HEK293T (cell line): ENCODE results near the gene VSX2.

Experiments
- CTCF ChIA-PET: fragments of 350-600 bp; formaldehyde crosslinking; extraction: SDS; loops from one replicate; lab custom pipeline; 2021; ENCODE audit warnings: antibody characterized with exemption, inconsistent platforms; lab: Yijun Ruan, JAX
- POLR2A ChIA-PET: fragments of 350-600 bp; formaldehyde crosslinking; extraction: SDS; loops from one replicate; lab custom pipeline; 2020; ENCODE audit warnings: antibody characterized with exemption, inconsistent platforms; lab: Yijun Ruan, JAX
- DNase-seq: peaks from one replicate; pipeline ENCODE4 v3.0.0; 2012; ENCODE audit warnings: mixed read lengths; ENCODE audit errors: extremely low spot score
- ARNT ChIP-seq: fragments of 450-650 bp; IDR thresholded peaks from 2 replicates; pipeline ENCODE4 v1.6.1; 2017; ENCODE audit warnings: mild to moderate bottlenecking
- BHLHE40 ChIP-seq: fragments of 450-650 bp; IDR thresholded peaks from 2 replicates; pipeline ENCODE4 v1.6.1; 2016; ENCODE audit warnings: mild to moderate bottlenecking, moderate library complexity, borderline replicate concordance
- CTBP1 ChIP-seq: fragments of 450-650 bp; IDR thresholded peaks from 2 replicates; pipeline ENCODE4 v1.6.1; 2016; ENCODE audit warnings: borderline replicate concordance
- ELF4 ChIP-seq: fragments of 450-650 bp; IDR thresholded peaks from 2 replicates; pipeline ENCODE4 v1.6.1; 2017; ENCODE audit warnings: antibody characterized with exemption
- FOXA1 ChIP-seq: fragments of 450-650 bp; IDR thresholded peaks from 2 replicates; pipeline ENCODE4 v1.6.1; 2016; ENCODE audit warnings: mild to moderate bottlenecking
- FOXK2 ChIP-seq: fragments of 450-650 bp; IDR thresholded peaks from 2 replicates; pipeline ENCODE4 v1.6.1; 2016; ENCODE audit warnings: mild to moderate bottlenecking
- FOXM1 ChIP-seq: fragments of 450-650 bp; IDR thresholded peaks from 2 replicates; pipeline ENCODE4 v1.6.1; 2017; ENCODE audit warnings: mild to moderate bottlenecking, borderline replicate concordance
- HDGF ChIP-seq: fragments of 450-650 bp; IDR thresholded peaks from 2 replicates; pipeline ENCODE4 v1.6.1; 2017; ENCODE audit warnings: antibody characterized with exemption, borderline replicate concordance
- L3MBTL2 ChIP-seq: fragments of 450-650 bp; conservative IDR thresholded peaks from 2 replicates; pipeline ENCODE4 v1.6.1; 2016; ENCODE audit warnings: mild to moderate bottlenecking
- LEF1 ChIP-seq: fragments of 450-650 bp; IDR thresholded peaks from 2 replicates; pipeline ENCODE4 v1.6.1; 2017; ENCODE audit warnings: mild to moderate bottlenecking, borderline replicate concordance
- NFRKB ChIP-seq: fragments of 450-650 bp; IDR thresholded peaks from 2 replicates; pipeline ENCODE4 v1.6.1; 2016; ENCODE audit warnings: mild to moderate bottlenecking, moderate library complexity
- SP1 ChIP-seq: fragments of 450-650 bp; IDR thresholded peaks from 2 replicates; pipeline ENCODE4 v1.6.1; 2017
- SUZ12 ChIP-seq: fragments of 450-650 bp; IDR thresholded peaks from 2 replicates; pipeline ENCODE4 v1.6.1; 2016; ENCODE audit warnings: mild to moderate bottlenecking
- TARDBP ChIP-seq: fragments of 450-650 bp; IDR thresholded peaks from 2 replicates; pipeline ENCODE4 v1.6.1; 2016
- ZNF384 ChIP-seq: fragments of 450-650 bp; IDR thresholded peaks from 2 replicates; pipeline ENCODE4 v1.6.1; 2016
- TF ChIP-seq, protein P1 (sequence below): fragments of 450-650 bp; IDR thresholded peaks from 2 replicates; pipeline ENCODE4 v1.6.1; 2016

The VSX2 gene

DNA sequence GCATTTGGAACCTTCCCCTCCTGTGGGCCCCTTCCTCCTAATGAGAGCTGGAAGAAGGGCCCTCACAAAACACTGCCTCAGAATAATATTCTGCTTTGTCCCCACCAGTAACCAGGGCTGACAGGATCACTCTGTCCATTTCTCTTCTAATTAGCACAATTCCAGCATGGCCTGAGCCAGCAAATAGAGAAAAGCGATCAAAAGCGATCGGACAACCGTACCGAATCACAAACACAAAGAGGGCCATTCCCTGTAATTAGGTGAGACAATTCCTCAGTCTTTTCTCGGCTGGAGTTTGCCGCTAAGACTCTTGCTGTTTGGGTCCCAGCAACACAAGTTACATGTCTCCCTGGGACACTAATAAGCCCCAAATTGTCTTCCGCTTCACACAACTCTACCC, 35.6 kb upstream of the VSX2 start:
- no peak for DNase-seq
- CTCF ChIA-PET, result no interaction called here
- TF ChIP-seq ARNT (no peak), ZNF384 (no peak), FOXA1 (no peak), TARDBP (no peak), ELF4 (no peak), NFRKB (no peak)
- POLR2A ChIA-PET, result no interaction called here

- TF ChIP-seq BHLHE40, result no peak
- TF ChIP-seq FOXM1, result no peak
- TF ChIP-seq NFRKB, result no peak
- no peak for TF ChIP-seq LEF1
- TF ChIP-seq, protein P1, sequence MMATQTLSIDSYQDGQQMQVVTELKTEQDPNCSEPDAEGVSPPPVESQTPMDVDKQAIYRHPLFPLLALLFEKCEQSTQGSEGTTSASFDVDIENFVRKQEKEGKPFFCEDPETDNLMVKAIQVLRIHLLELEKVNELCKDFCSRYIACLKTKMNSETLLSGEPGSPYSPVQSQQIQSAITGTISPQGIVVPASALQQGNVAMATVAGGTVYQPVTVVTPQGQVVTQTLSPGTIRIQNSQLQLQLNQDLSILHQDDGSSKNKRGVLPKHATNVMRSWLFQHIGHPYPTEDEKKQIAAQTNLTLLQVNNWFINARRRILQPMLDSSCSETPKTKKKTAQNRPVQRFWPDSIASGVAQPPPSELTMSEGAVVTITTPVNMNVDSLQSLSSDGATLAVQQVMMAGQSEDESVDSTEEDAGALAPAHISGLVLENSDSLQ, result no peak
- no peak for TF ChIP-seq FOXA1
- no peak for TF ChIP-seq SUZ12
- TF ChIP-seq TARDBP, result no peak
- no peak for TF ChIP-seq L3MBTL2
- TF ChIP-seq ARNT, result no peak
- TF ChIP-seq ELF4, result no peak
- no peak for TF ChIP-seq FOXK2
- no peak for TF ChIP-seq ZNF384
- ChIA-PET CTCF (no interaction called here), POLR2A (no interaction called here)
- no peak for DNase-seq
These were observed 34.8 kb upstream of the VSX2 start for GRCh38 chr14:74204491-74204890.

- no peak for DNase-seq
- ChIA-PET POLR2A (no interaction called here), CTCF (no interaction called here)
These were observed 33.4 kb upstream of the VSX2 start for GRCh38 chr14:74205882-74206281.

DNA sequence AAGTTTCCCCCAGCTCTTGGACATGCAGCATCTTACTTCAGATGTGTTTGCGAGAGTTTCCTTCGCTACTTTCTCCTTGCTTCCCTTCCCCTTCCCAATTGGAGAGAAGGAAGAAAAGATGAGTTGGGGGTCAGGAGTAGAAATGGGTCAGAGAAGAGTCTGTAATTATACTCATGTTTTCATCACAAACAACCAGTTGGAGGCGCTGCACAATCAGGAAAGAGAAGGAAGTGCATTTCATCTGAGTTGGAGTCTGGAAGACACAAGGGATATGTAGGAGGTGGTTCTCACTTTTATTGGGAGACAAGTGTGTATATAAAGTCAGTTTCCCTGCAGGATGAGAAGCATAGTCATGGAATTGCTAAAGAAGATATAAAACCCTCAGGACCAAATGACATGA, 31.3 kb upstream of the VSX2 start:
- DNase-seq, result no peak
- POLR2A ChIA-PET, result no interaction called here
- TF ChIP-seq FOXA1, result no peak
- no peak for TF ChIP-seq FOXM1
- CTCF ChIA-PET, result interaction anchor here (0.6 to 0.8 kb wide), 3 partner anchors 11 to 61 kb away, joined by 3 read pairs; no protein-coding TSS in a partner anchor

More at GRCh38 chr14:74205882-74206281, 33.4 kb upstream of the VSX2 start:
- TF ChIP-seq HDGF (no peak), TARDBP (no peak), NFRKB (no peak), SP1 (no peak), SUZ12 (no peak), CTBP1 (no peak), LEF1 (no peak), ELF4 (no peak), FOXA1 (no peak), ARNT (no peak), FOXK2 (no peak), ZNF384 (no peak), BHLHE40 (no peak), L3MBTL2 (no peak)
- TF ChIP-seq, protein P1, result no peak

GRCh38 chr14:74208642-74209041, 30.6 kb upstream of the VSX2 start:
- TF ChIP-seq FOXK2 (no peak), NFRKB (no peak), TARDBP (no peak), HDGF (no peak), BHLHE40 (no peak), L3MBTL2 (no peak), FOXA1 (no peak), CTBP1 (no peak), LEF1 (no peak)
- TF ChIP-seq, protein P1, result no peak
- no peak for DNase-seq
- POLR2A ChIA-PET, result no interaction called here
- CTCF ChIA-PET, result interaction anchor here (1.2 to 1.8 kb wide), 2 partner anchors 10 to 43 kb away, joined by 5 to 7 read pairs; no protein-coding TSS in a partner anchor

- ChIA-PET POLR2A (no interaction called here), CTCF (no interaction called here)
- TF ChIP-seq NFRKB (no peak), FOXA1 (no peak), SP1 (no peak), FOXM1 (no peak), TARDBP (no peak), ELF4 (no peak), LEF1 (no peak), L3MBTL2 (no peak), CTBP1 (no peak), BHLHE40 (no peak), HDGF (no peak), FOXK2 (no peak), SUZ12 (no peak)
- TF ChIP-seq, protein P1, result no peak
- DNase-seq, result no peak
These were observed 27.2 kb upstream of the VSX2 start for GRCh38 chr14:74211945-74212580.
